Osteocyte (in vitro differentiated cells): ENCODE data around the gene TTC28. TPM values are rescaled to one million over a fixed set of nuclear protein-coding genes. Genes with fewer than 3 reads are reported as not detected.
"Not testable (repeated sequence)": the region's sequence is repeated elsewhere in the genome, so short reads cannot be mapped to it uniquely, and the experiment has no call there.

Experiments
- DNase-seq: peaks from one replicate; pipeline ENCODE4 v3.0.0; 2021; ENCODE audit warnings: mixed read lengths; ENCODE audit not compliant: unreplicated experiment; ENCODE audit errors: extremely low spot score
- H3K27ac Mint-ChIP-seq: one replicate; pipeline ENCODE4 v1.8.0; 2021; ENCODE audit warnings: mild to moderate bottlenecking, mixed read lengths; ENCODE audit not compliant: unreplicated experiment
- H3K27me3 Mint-ChIP-seq: one replicate; pipeline ENCODE4 v1.8.0; 2021; ENCODE audit warnings: mixed read lengths; ENCODE audit not compliant: unreplicated experiment
- H3K36me3 Mint-ChIP-seq: one replicate; pipeline ENCODE4 v1.8.0; 2021; ENCODE audit warnings: mixed read lengths; ENCODE audit not compliant: unreplicated experiment
- H3K4me1 Mint-ChIP-seq: one replicate; pipeline ENCODE4 v1.8.0; 2021; ENCODE audit warnings: mixed read lengths; ENCODE audit not compliant: unreplicated experiment
- H3K4me3 Mint-ChIP-seq: one replicate; pipeline ENCODE4 v1.8.0; 2021; ENCODE audit warnings: mild to moderate bottlenecking, moderate library complexity, mixed read lengths; ENCODE audit not compliant: unreplicated experiment
- H3K9me3 Mint-ChIP-seq: one replicate; pipeline ENCODE4 v1.8.0; 2021; ENCODE audit warnings: mixed read lengths; ENCODE audit not compliant: unreplicated experiment
- total RNA-seq: library from RNA; stranded (reverse); gene quantifications from 2 replicates; pipeline ENCODE4 v1.2.1, GENCODE V29; 2021
- TF ChIP-seq, protein P1 (sequence below): fragments of 200-600 bp; sonication (generic); IDR thresholded peaks from 2 replicates; pipeline ENCODE4 v1.5.0; 2021; ENCODE audit warnings: antibody characterized with exemption, mild to moderate bottlenecking, moderate library complexity

Gene TTC28
- total RNA-seq, 1 donor from 2014 or later = 70.3 TPM

DNA sequence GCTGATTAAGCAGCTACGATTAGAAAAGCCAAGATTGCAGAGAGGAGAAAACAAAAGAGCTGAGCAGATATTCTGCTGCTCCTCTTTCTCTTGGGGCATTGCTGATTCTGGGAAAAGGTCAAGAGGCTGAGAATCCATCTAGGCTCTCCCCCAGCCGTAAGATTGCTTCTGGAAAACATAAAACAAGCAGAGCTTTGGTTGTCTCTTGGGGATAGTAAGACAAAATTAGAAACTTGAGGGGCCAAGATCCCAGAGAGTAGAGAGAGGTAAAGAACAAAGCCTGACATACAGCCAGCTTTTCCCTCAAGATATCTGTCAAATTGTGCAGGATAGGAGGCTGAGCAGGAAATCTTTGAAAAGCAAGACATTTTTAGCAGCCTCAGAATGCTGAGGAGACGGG is 158.2 kb downstream of the TTC28 start:
- H3K27me3 Mint-ChIP-seq = no peaks in the 10 kb centered on the region
- no peaks in the 10 kb centered on the region for H3K9me3 Mint-ChIP-seq
- H3K36me3 Mint-ChIP-seq = peaks cover 1% of the 10 kb centered on the region
- H3K27ac Mint-ChIP-seq = no peak overlapping the region
- H3K4me1 Mint-ChIP-seq = peaks cover 15% of the 10 kb centered on the region
- no peak overlapping the region for H3K4me3 Mint-ChIP-seq
- TF ChIP-seq, protein P1, sequence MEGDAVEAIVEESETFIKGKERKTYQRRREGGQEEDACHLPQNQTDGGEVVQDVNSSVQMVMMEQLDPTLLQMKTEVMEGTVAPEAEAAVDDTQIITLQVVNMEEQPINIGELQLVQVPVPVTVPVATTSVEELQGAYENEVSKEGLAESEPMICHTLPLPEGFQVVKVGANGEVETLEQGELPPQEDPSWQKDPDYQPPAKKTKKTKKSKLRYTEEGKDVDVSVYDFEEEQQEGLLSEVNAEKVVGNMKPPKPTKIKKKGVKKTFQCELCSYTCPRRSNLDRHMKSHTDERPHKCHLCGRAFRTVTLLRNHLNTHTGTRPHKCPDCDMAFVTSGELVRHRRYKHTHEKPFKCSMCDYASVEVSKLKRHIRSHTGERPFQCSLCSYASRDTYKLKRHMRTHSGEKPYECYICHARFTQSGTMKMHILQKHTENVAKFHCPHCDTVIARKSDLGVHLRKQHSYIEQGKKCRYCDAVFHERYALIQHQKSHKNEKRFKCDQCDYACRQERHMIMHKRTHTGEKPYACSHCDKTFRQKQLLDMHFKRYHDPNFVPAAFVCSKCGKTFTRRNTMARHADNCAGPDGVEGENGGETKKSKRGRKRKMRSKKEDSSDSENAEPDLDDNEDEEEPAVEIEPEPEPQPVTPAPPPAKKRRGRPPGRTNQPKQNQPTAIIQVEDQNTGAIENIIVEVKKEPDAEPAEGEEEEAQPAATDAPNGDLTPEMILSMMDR = no peak
- no peak for DNase-seq

DNA sequence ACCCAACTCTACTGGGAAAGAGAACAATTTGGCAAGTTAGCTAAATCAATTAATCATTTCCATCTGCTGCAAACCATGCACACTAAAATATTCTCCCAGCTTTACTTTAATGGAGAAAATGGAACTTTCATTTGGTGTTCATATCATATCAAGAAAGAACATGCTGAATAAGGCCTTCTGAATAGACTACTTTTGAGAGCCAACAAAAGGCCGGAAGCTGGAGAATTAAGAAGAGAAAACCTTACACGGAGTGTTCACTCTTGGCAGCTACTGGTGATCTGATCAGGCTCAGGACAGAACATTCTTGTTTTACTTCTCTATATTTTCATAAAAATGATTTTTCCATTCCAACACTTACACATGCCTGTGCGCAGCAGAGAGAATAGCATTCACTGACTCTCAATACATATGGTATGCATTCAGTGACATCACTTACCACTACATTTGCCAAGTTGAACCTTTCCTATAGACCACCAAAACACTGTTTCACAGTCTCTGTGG is 165.3 kb downstream of the TTC28 start:
- no peak overlapping the region for H3K27ac Mint-ChIP-seq
- peaks cover 16% of the 10 kb centered on the region for H3K36me3 Mint-ChIP-seq
- H3K4me1 Mint-ChIP-seq = peaks cover 5% of the 10 kb centered on the region
- peaks cover 22% of the 10 kb centered on the region for H3K9me3 Mint-ChIP-seq
- H3K4me3 Mint-ChIP-seq = no peak overlapping the region
- DNase-seq = no peak
- no peaks in the 10 kb centered on the region for H3K27me3 Mint-ChIP-seq
- TF ChIP-seq, protein P1 = no peak

DNA sequence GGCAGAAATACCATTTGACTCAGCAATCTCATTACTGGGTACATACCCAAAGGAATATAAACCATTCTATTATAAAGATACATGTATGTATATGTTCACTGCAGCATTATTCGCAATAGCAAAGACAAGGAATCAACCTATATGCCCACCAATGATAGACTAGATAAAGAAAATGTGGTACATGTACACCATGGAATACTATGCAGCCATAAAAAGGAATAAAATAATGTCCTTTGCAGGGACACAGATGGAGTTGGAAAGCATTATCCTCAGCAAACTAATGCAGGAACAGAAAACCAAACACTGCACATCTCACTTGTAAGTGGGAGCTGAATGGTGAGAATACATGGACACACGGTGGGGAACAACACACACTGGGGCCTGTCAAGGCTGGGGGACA is 167.3 kb downstream of the TTC28 start:
- H3K27ac Mint-ChIP-seq, H3K4me3 Mint-ChIP-seq: not testable (repeated sequence)
- H3K9me3 Mint-ChIP-seq = peaks cover 26% of the 10 kb centered on the region

DNA sequence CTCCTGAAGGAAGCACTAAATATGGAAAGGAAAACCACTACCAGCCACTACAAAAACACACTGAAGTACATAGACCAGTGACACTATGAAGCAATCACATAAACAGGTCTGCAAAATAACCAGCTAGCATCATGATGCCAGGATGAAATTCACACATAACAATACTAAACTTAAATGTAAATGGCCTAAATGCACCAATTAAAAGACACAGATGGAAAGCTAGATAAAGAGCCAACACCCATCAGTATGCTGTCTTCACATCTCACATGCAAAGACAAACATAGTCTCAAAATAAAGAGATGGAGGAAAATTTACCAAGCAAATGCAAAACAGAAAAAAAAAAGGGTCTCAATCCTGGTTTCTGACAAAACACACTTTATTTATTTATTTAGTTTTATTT is 171.7 kb downstream of the TTC28 start:
- no peaks in the 10 kb centered on the region for H3K27me3 Mint-ChIP-seq
- TF ChIP-seq, protein P1 = no peak
- H3K36me3 Mint-ChIP-seq = peaks cover 22% of the 10 kb centered on the region
- peaks cover 31% of the 10 kb centered on the region for H3K9me3 Mint-ChIP-seq
- peaks cover 15% of the 10 kb centered on the region for H3K4me1 Mint-ChIP-seq
- DNase-seq = no peak
- H3K4me3 Mint-ChIP-seq = no peak overlapping the region
- no peak overlapping the region for H3K27ac Mint-ChIP-seq

More for the DNA sequence above, 167.3 kb downstream of the TTC28 start:
- H3K27me3 Mint-ChIP-seq, H3K4me1 Mint-ChIP-seq, DNase-seq: not testable (repeated sequence)
- H3K36me3 Mint-ChIP-seq = peaks cover 22% of the 10 kb centered on the region

DNA sequence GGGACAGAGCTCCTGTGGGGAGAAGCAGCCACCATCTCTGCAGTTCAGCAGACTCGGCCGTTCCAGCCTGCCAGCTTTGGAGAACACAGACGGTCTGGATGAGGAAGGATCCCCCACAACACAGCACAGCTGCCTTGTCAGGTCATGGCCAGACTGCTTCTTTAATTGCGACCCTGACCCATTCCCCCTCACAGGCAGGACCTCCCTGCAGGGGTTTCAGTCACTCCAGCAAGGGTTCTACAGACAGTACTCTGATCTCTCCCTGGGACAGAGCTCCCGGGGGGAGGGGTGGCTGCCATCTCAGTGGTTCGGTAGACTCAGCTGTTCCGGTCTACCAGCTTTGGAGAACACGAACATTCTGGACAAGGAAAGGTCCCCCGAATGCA is 173.5 kb downstream of the TTC28 start:
- Mint-ChIP-seq H3K4me1 (peaks cover 15% of the 10 kb centered on the region), H3K4me3 (peak overlapping the region; percentile 20), H3K27ac (peak overlapping the region; percentile 42), H3K9me3 (peaks cover 26% of the 10 kb centered on the region), H3K27me3 (no peaks in the 10 kb centered on the region), H3K36me3 (peaks cover 16% of the 10 kb centered on the region)
- no peak for DNase-seq
- TF ChIP-seq, protein P1 = no peak
